Fibroblast of peridontal ligament (primary cell): ENCODE data around the gene CD3E.

ENCODE experiments used
- DNase-seq: peaks from one replicate; pipeline ENCODE4 v3.0.0-alpha.2; 2010; ENCODE audit errors: extremely low read depth

The CD3E gene

DNA sequence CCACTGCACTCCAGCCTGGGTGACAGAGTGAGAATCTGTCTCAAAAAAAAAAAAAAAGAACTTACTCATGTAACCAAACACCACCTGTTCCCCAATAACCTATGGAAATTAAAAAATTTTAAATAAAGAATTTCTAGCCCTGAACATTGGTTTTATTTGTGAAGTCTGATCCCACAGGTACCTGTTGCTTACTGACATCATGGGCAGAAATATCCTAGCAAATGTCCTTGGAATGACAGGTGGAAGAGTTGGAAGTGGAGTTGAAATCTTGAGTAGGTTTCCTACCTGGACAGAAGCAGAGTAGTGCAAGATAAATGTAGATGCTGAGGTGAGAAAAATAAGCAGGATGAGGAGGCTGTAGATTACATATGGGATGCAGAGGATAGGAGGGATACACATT, 20.8 kb downstream of the CD3E start:
- no peak for DNase-seq

DNA sequence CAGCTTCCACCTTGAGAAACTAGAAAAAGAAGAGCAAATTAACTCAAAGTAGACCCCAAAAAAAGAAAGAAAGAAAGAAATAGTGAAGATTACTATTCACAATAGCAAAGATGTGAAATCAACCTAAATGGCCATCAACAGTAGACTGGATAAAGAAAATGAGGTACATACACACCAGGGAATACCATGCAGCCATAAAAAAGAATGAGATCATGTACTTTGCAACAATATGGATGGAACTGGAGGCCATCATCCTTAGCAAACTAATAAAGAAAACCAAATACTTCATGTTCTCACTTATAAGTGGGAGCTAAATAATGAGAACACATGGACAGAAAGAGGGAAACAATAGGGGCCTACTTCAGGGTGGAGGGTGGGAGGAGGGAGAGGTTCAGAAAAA, 24.2 kb downstream of the CD3E start:
- DNase-seq, result no peak

DNA sequence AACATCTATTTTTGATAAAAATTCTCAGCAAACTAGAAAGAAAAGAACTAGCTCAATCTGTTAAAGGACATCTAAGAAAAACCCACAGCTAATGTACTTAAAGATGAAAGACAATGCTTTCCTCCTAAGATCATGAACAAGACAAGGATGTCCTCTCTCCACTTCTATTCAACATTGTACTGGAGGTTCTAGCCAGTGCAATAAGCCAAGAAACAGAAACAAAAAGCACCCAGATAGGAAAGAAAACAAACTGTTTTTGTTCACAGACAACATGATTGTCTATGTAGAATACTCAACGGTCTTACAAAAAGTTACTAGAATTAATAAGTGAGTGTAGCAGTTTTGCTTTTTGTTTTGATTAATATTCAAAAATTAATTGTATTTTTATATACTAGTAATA, 30.2 kb downstream of the CD3E start:
- DNase-seq, result no peak

DNA sequence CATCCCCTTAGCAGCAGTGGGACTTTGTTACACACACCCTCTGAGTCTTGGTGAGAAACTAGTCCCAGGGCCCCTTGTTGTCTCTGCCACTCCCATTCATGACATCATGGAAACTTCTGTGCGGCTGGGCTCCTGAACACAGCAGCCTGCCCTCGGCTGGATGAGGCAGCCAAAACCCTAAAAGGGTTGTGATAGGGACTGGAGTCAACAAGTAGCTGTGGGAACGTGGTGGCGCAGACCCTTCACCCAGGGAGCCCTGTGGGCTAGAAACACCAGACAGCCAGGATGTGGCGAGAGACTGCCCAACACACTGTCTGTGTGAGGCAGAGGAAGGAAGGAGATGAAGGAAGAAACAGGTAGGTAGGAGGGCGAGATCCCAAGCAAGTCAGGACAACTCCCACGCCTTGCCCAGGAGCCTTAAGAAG, 34.1 kb downstream of the CD3E start:
- no peak for DNase-seq

DNA sequence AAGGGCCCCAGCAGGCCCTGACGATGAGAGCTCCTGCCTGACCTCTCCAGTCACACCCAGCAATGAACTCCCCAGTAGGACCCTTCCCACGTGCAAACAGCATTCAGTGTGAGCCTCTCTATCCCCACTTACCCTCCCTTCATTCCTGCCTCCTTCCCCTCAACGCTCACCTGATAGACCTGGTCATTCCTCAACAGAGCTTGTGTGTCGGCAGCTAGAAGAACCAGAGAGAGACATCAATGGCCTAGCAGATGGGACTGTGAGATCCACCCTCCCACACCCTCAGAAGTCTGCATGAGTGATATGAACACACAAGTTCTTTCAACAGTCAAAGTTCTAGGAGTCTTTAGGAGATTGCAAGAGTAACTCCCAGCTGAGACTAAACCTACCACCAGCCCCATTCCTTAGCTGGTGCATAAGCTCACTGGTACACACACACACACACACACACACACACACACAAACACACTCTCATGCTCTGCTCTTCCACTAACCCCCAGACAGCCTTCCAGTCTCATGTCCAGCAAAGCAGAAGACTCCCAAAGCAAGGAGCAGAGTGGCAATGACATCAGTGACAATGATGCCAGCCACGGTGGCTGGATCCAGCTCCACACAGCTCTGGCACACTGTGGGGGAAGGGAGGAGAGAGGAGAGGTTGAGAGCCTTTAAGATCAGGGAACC, 34.9 kb downstream of the CD3E start:
- no peak for DNase-seq

GRCh38 chr11:118340449-118340848, 35.9 kb downstream of the CD3E start:
- DNase-seq, result no peak

DNA sequence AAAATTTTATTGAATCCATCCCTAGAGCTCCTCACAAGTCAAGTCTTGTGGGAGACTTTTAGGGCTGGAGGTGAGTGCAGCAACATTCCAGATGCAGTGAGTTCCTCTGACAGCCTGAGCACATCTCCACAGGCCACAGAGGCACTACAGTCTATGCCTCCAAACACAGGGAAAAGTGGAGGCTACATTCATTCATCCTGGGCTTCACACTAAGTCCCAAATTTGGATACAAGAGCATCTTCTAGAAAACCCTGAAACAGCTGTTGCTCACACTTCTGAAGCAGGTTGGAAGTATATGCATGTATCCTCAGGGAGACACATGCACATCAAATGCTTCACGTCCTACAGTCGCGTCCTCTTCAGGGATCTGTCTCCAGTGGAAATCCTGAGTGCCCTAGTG, 36.7 kb downstream of the CD3E start:
- DNase-seq, result no peak

DNA sequence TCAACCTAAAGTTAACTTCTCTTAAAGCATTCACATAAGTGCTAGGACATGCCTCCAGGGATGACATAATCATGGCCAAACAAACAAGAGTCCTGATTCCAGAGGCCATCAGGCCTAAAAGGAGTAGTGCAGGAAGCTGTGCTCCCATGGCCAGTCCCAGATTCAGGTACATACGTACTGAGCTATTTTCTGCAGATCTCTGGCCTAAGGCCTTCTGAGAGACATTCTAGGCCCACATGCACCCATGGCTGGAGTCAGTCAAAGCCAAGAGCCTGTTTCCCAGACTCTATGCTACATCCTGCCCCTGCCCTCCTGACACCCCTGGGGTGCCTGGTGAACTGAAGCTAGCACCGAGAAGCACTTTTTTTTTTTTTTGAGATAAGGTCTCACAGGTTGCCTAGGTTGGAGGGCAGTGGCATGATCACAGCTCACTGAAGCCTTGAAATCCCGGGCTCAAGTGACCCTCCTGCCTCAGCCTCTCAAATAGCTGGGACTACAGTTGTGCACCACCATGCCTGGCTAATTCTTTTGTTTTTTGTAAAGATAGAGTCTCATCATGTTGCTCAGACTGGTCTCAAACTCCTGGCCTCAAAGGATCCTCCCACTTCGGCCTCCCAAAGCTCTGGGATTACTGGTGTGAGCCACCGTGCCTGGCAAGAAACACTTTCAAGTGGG, 37.4 kb downstream of the CD3E start:
- no peak for DNase-seq

GRCh38 chr11:118342503-118343161, 38.1 kb downstream of the CD3E start, which contains the start of gene CD3D:
Gene CD3D, minus strand, starts transcription at chr11:118342705. Its CDS starts 98 bp downstream, at chr11:118342607.
- no peak for DNase-seq

- DNase-seq, result no peak
These were observed 38.7 kb downstream of the CD3E start for GRCh38 chr11:118343248-118343647.

GRCh38 chr11:118343981-118344515, 39.5 kb downstream of the CD3E start, which contains the start of gene CD3G:
Gene CD3G, plus strand, starts transcription at chr11:118344344. Its CDS starts 80 bp downstream, at chr11:118344424.
- no peak for DNase-seq

- DNase-seq, result no peak
These were observed 44.9 kb downstream of the CD3E start for GRCh38 chr11:118349475-118349874.

GRCh38 chr11:118353084-118353710, 48.7 kb downstream of the CD3E start:
- peak; percentile 53 for DNase-seq

- peak; percentile 86 for DNase-seq
These were observed 53.5 kb downstream of the CD3E start for GRCh38 chr11:118358071-118358470.

DNA sequence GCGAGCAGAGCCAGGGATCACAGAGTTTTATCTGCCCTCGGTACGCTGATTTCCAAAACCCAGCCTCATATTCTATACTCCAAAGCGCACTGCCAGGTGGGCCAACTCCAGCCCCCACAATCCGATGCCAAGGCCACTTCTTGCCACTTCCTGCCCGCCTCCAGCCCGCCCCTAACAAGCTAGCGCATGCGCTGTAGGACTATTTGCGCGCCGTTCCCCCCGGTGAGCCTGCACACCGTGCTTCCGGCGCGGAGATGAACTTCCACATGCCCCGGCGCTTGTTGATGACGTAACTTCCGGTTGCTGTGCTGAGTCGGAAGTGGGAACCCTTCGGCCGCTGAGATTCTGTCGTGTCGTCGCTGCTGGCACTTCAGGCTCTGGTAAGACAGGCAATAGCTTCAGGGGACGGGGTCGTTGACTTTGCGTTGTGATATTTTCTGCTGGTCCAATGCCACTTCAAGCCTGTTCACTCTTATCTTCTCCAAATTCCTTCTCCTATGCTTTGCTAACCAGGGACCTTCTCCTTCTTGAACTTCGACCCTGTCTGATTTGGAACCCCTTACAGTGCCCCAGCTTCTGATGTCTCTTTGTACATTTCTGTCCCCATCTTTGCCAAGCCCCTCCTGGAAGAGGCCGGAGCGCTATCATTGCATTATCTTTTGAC, 54.9 kb downstream of the CD3E start, which contains the start of gene UBE4A:
UBE4A (plus strand) TSS at position 306 of the 664 bp plus-strand sequence. CDS start 5,481 bp downstream, outside the sequence.
- peak; percentile 94 for DNase-seq

GRCh38 chr11:118364956-118365615, 60.6 kb downstream of the CD3E start:
- no peak for DNase-seq
